Stomach (tissue), 4 donors: ENCODE data around the gene BABAM2.

Experiments used
- EP300 ChIP-seq: sonication (generic); formaldehyde crosslinking; IDR thresholded peaks from one replicate; pipeline ENCODE4 v1.6.1; 2017; ENCODE audit warnings: antibody characterized with exemption
- POLR2A ChIP-seq, 4 donors: fragments of 450-650 bp; IDR thresholded peaks; one replicate each; pipeline ENCODE4 v1.6.1; 2016; ENCODE audit warnings: antibody characterized with exemption in 4 of 4, control low read depth in 2 of 4, mild to moderate bottlenecking in 1 of 4, moderate library complexity in 1 of 4
- TF ChIP-seq, protein P1 (sequence below), 7 experiments: fragments of 450-650 bp in 4 of 7; fragments of 200-600 bp in 3 of 7; sonication (generic) in 3 of 7; IDR thresholded peaks; one replicate each; pipeline ENCODE4 v1.5.1; 2016 to 2019; ENCODE audit warnings: antibody characterized with exemption in 7 of 7, control low read depth in 2 of 7, mild to moderate bottlenecking in 1 of 7

DNA sequence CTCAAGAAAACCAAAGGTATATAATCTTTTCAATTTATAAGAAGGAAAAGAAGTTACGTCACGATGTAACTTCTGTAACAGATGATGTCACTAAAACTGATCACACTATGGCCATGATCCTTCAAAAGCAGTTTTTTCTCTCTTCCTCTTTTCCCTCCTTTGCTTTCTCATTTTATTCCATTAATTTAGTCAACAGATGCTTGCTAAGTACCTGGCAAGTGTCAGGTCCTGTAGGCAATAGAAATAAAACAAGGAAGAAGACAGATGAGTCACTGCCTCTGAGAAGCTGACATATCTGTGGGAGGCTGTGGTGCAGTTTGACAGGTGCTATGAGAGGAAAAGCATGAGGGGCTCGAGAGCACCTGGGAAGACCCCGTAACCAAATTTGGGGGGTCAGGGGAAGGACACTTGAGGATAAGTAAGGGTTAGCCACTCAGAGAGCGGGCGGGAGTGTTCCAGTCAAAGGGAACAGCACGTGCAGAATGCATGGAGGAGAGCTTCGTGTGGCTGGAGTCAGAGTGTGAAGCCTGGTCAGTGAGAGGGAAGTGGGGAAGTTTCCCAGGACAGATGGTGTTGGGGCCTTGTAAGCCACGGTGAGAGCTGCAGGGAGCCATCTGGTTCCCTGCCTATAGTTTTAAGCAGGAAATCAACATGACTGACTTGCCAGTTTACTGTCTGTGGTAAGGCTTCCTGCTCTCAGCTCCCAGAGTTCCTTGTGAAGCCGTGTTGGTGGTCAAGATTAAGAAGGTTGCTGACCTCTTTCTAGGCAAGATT is 303.3 kb downstream of the BABAM2 start:
- TF ChIP-seq POLR2A (IDR thresholded peaks at IDR 0.05) (no peak), EP300 (no peak)
- TF ChIP-seq, protein P1, sequence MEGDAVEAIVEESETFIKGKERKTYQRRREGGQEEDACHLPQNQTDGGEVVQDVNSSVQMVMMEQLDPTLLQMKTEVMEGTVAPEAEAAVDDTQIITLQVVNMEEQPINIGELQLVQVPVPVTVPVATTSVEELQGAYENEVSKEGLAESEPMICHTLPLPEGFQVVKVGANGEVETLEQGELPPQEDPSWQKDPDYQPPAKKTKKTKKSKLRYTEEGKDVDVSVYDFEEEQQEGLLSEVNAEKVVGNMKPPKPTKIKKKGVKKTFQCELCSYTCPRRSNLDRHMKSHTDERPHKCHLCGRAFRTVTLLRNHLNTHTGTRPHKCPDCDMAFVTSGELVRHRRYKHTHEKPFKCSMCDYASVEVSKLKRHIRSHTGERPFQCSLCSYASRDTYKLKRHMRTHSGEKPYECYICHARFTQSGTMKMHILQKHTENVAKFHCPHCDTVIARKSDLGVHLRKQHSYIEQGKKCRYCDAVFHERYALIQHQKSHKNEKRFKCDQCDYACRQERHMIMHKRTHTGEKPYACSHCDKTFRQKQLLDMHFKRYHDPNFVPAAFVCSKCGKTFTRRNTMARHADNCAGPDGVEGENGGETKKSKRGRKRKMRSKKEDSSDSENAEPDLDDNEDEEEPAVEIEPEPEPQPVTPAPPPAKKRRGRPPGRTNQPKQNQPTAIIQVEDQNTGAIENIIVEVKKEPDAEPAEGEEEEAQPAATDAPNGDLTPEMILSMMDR (IDR thresholded peaks at IDR 0.05): no peak
